Testis (tissue), 3 donors: ENCODE measurements around the gene CTNNA1. TPM values are rescaled to one million over a fixed set of nuclear protein-coding genes. Genes with fewer than 3 reads are reported as not detected.

Experiments used
- DNase-seq: peaks from one replicate; pipeline ENCODE4 v3.0.0-alpha.2; 2019
- H3K27ac ChIP-seq, 2 donors: fragments of 200-600 bp; sonication (generic); one replicate each; pipeline ENCODE4 v1.5.1; 2019
- H3K27me3 ChIP-seq: fragments of 200-600 bp; sonication (generic); one replicate; pipeline ENCODE4 v1.5.1; 2019
- H3K36me3 ChIP-seq: fragments of 200-600 bp; sonication (generic); one replicate; pipeline ENCODE4 v1.5.1; 2017; ENCODE audit warnings: low read depth; ENCODE audit errors: missing control alignments
- H3K4me1 ChIP-seq: fragments of 200-600 bp; sonication (generic); one replicate; pipeline ENCODE4 v1.5.1; 2019
- H3K4me3 ChIP-seq, 2 donors: fragments of 200-600 bp; sonication (generic); one replicate each; pipeline ENCODE4 v1.5.1; 2017 to 2019
- H3K9me3 ChIP-seq: fragments of 200-600 bp; sonication (generic); one replicate; pipeline ENCODE4 v1.5.1; 2017
- CTCF ChIP-seq, 3 experiments: fragments of 450-650 bp in 2 of 3; fragments of 200-600 bp in 1 of 3; sonication (generic) in 1 of 3; IDR thresholded peaks; one replicate each; pipeline ENCODE4 v1.5.1; 2016 to 2019; ENCODE audit warnings: antibody characterized with exemption in 3 of 3, mild to moderate bottlenecking in 2 of 3, moderate library complexity in 1 of 3
- POLR2A ChIP-seq: fragments of 450-650 bp; IDR thresholded peaks from one replicate; pipeline ENCODE4 v1.6.1; 2017; ENCODE audit warnings: antibody characterized with exemption, mild to moderate bottlenecking, moderate library complexity
- WGBS, 2 donors: methylation state at CpG; one replicate each; pipeline ENCODE4 v1.1.5; 2018; 5-methylcytosine and 5-hydroxymethylcytosine counted together
- intact Hi-C: fragments of 100-400 bp; cut with DNase I; formaldehyde crosslinking; loops from one replicate; pipeline ENCODE4 v1.15.1; 2023; ENCODE audit warnings: low total_unique reads
- polyA plus RNA-seq: library from polyadenylated mRNA; stranded (reverse); fragments of 350-450 nt; fragmentation: Illumina TruSeq; extraction: RNeasy Lipid Tissue Mini Kit (QIAGEN cat#74804); gene quantifications from one replicate; pipeline ENCODE4 v1.2.3, GENCODE V29; 2014; ENCODE audit warnings: low read depth, low replicate concordance; ENCODE audit not compliant: insufficient read depth
- total RNA-seq, 2 donors: library from RNA; depleted of rRNA; stranded (reverse); fragments of >200 nt; gene quantifications; one replicate each; pipeline ENCODE4 v1.2.3, GENCODE V29; 2016

The CTNNA1 gene
- total and polyA plus RNA-seq, 3 donors from 2014 or later = 107 to 154 (median 135) TPM

- peaks cover 4% of the 10 kb centered on the region for H3K4me1 ChIP-seq
- intact Hi-C loops = no loop called here
- no peak for TF ChIP-seq CTCF (IDR thresholded peaks at IDR 0.05)
- no peak for TF ChIP-seq POLR2A
These were observed 21.8 kb downstream of the CTNNA1 start for GRCh38 chr5:138775034-138775433.

GRCh38 chr5:138778234-138778633 is 25.0 kb downstream of the CTNNA1 start:
- TF ChIP-seq CTCF (IDR thresholded peaks at IDR 0.05) (no peak), POLR2A (no peak)
- Histone ChIP-seq H3K27ac (no peak overlapping the region), H3K27me3 (no peaks in the 10 kb centered on the region), H3K9me3 (no peaks in the 10 kb centered on the region), H3K4me1 (peaks cover 5% of the 10 kb centered on the region), H3K4me3 (no peak overlapping the region), H3K36me3 (no peaks in the 10 kb centered on the region)
- DNase-seq = no peak
- intact Hi-C loops = no loop called here
- WGBS, 2 donors = 93 to 97% methylated on average over 11 of the region's 11 CpGs

More at GRCh38 chr5:138775034-138775433, 21.8 kb downstream of the CTNNA1 start:
- no peaks in the 10 kb centered on the region for H3K36me3 ChIP-seq
- no peak overlapping the region for H3K4me3 ChIP-seq
- no peaks in the 10 kb centered on the region for H3K9me3 ChIP-seq
- 90 to 94% methylated on average over 1 of the region's 1 CpG for WGBS, 2 donors
- no peaks in the 10 kb centered on the region for H3K27me3 ChIP-seq
- DNase-seq = no peak
- H3K27ac ChIP-seq = no peak overlapping the region

- Histone ChIP-seq H3K4me1 (peaks cover 5% of the 10 kb centered on the region), H3K36me3 (no peaks in the 10 kb centered on the region), H3K4me3 (no peak overlapping the region), H3K27me3 (no peaks in the 10 kb centered on the region), H3K27ac (no peak overlapping the region), H3K9me3 (no peaks in the 10 kb centered on the region)
- TF ChIP-seq POLR2A (no peak), CTCF (IDR thresholded peaks at IDR 0.05) (no peak)
- no peak for DNase-seq
- intact Hi-C loops = no loop called here
- WGBS, 2 donors = 89% methylated on average over 7 of the region's 7 CpGs
These were observed 30.8 kb downstream of the CTNNA1 start for GRCh38 chr5:138783976-138784375.

- intact Hi-C loops = no loop called here
- WGBS, 2 donors = 93 to 97% methylated on average over 1 of the region's 1 CpG
- no peak overlapping the region for H3K4me3 ChIP-seq
- H3K4me1 ChIP-seq = peaks cover 5% of the 10 kb centered on the region
- no peak for TF ChIP-seq CTCF (IDR thresholded peaks at IDR 0.05)
- no peak for TF ChIP-seq POLR2A
- H3K36me3 ChIP-seq = no peaks in the 10 kb centered on the region
- no peak for DNase-seq
- no peaks in the 10 kb centered on the region for H3K9me3 ChIP-seq
- no peak overlapping the region for H3K27ac ChIP-seq
- no peaks in the 10 kb centered on the region for H3K27me3 ChIP-seq
These were observed 31.4 kb downstream of the CTNNA1 start for GRCh38 chr5:138784590-138784989.

- no peak overlapping the region for H3K27ac ChIP-seq
- H3K4me3 ChIP-seq = no peak overlapping the region
- no peak for DNase-seq
- no peaks in the 10 kb centered on the region for H3K27me3 ChIP-seq
- H3K9me3 ChIP-seq = no peaks in the 10 kb centered on the region
- no peaks in the 10 kb centered on the region for H3K36me3 ChIP-seq
- TF ChIP-seq CTCF (IDR thresholded peaks at IDR 0.05) = peak in 2 of 3 experiments; percentile 45 to 56
- no peak for TF ChIP-seq POLR2A
- H3K4me1 ChIP-seq = no peaks in the 10 kb centered on the region
- intact Hi-C loops = no loop called here
These were observed 36.6 kb downstream of the CTNNA1 start for GRCh38 chr5:138789771-138790242.
